ENCODE measurements around the gene A2M. TPM values are rescaled to one million over a fixed set of nuclear protein-coding genes. Genes with fewer than 3 reads are reported as not detected.

Gene A2M
- total RNA-seq, 2 donors from 2014 or later = 105 to 201 TPM

DNA sequence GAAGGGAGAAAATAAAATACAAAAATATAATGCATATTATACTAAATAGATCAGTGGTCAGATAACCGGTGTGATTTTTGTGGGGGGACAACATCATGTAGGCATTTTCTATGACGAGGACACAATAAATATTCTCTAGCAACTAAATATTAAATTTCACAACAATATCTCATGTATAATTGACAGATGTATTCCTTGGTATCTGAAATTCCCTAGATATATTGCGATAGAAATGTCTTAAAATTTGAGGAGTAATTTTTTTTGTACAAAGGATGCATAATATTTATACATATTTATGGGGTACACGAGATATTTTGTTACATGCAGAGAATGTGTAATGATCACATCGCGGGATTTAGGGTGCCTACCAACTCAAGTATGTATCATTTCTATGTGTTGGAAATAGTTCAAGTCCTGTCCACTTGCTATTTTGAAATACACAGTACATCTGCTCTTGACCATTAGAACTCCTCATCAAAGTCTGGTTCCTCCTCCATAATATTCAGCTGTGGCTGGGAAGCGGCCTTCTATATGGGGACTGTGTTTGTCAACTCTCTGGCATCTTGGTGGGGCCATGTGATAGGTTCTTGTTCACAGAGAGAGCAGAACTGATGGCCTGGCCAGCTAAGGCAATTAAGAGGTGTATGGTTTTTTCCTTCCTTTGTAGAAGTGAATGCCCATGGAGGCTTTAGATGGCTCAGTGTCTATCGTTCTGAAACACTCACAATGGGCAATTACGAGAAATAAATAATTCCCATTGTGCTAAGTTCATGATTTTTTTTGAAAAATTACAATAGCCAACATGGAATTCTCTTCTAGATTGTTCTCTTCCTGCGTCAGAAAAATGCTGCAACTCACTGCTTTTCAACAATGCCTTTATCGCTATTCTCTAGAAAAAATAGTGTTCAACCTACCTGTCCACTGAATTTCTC, 8.8 kb downstream of the A2M start:
- intact Hi-C loops (cut with DNase I) = no loop called here
- no peak for DNase-seq
- Histone ChIP-seq H3K27me3 (no peaks in the 10 kb centered on the region), H3K9me3 (no peaks in the 10 kb centered on the region), H3K27ac (no peak overlapping the region), H3K36me3 (no peaks in the 10 kb centered on the region), H3K4me3 (no peak overlapping the region), H3K4me1 (no peaks in the 10 kb centered on the region), H3K9ac (ENCODE audit: low read depth in 2 of 2, low read length in 2 of 2) (no peak overlapping the region)
- TF ChIP-seq, protein P1, sequence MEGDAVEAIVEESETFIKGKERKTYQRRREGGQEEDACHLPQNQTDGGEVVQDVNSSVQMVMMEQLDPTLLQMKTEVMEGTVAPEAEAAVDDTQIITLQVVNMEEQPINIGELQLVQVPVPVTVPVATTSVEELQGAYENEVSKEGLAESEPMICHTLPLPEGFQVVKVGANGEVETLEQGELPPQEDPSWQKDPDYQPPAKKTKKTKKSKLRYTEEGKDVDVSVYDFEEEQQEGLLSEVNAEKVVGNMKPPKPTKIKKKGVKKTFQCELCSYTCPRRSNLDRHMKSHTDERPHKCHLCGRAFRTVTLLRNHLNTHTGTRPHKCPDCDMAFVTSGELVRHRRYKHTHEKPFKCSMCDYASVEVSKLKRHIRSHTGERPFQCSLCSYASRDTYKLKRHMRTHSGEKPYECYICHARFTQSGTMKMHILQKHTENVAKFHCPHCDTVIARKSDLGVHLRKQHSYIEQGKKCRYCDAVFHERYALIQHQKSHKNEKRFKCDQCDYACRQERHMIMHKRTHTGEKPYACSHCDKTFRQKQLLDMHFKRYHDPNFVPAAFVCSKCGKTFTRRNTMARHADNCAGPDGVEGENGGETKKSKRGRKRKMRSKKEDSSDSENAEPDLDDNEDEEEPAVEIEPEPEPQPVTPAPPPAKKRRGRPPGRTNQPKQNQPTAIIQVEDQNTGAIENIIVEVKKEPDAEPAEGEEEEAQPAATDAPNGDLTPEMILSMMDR (IDR thresholded peaks at IDR 0.05) = no peak

DNA sequence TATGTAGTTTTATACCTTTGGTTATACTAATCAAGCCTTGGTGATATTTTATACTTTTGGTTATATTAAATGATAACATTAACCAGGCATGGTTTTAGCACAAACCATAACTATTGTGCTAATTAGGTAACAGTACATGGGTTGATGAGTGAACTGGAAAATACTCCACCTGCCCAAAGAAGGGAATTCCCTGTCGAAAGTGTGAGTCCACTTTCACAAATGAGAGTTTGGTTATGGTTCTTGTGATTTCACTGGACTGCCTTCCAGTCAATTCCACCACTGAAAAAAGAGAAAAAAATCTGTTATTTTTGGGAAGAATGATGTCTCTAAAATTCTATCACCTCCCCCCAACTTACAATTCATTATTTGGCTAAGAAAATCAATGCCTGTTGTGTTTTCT, 9.7 kb downstream of the A2M start:
- Histone ChIP-seq H3K27ac (no peak overlapping the region), H3K4me3 (no peak overlapping the region), H3K4me1 (no peaks in the 10 kb centered on the region), H3K9ac (ENCODE audit: low read depth in 2 of 2, low read length in 2 of 2) (no peak overlapping the region), H3K36me3 (no peaks in the 10 kb centered on the region), H3K9me3 (no peaks in the 10 kb centered on the region), H3K27me3 (no peaks in the 10 kb centered on the region)
- TF ChIP-seq, protein P1 (IDR thresholded peaks at IDR 0.05) = no peak
- intact Hi-C loops (cut with DNase I) = no loop called here
- no peak for DNase-seq

DNA sequence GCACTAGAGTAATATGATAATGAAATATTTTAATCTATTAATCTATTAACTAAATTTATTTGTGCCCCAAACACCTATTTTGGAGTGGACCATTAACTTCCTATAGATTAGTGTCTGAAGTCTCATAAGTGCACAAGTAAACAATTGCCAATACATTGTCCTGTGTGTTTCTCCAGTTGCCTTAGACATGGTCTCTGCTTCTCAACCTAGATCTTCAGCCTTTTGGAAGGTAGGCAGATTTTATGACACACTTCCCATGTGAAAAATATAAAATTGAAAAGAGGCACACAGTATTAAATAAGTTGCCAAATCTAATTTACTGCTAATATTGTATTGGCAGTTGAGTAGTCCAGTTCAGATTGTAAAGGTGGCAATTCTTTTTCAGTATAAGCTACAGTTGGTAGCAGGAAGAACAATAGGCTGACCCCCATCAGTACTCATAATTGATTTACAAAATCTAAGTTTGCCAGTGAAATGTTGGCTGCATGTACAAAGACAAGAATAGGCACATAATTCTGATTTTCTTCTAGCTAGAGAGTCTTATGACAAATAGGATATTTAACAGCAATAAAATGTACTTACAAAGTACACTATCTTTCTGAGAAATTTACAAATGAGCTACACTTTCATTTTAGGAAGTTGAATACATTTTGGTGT, 10.8 kb downstream of the A2M start:
- H3K4me1 ChIP-seq = no peaks in the 10 kb centered on the region
- no peak for DNase-seq
- intact Hi-C loops (cut with DNase I) = no loop called here
- TF ChIP-seq, protein P1 (IDR thresholded peaks at IDR 0.05) = no peak
- H3K27me3 ChIP-seq = no peaks in the 10 kb centered on the region
- no peaks in the 10 kb centered on the region for H3K9me3 ChIP-seq
- no peak overlapping the region for H3K9ac ChIP-seq (ENCODE audit: low read depth in 2 of 2, low read length in 2 of 2)
- H3K27ac ChIP-seq = no peak overlapping the region
- no peaks in the 10 kb centered on the region for H3K36me3 ChIP-seq
- H3K4me3 ChIP-seq = no peak overlapping the region

DNA sequence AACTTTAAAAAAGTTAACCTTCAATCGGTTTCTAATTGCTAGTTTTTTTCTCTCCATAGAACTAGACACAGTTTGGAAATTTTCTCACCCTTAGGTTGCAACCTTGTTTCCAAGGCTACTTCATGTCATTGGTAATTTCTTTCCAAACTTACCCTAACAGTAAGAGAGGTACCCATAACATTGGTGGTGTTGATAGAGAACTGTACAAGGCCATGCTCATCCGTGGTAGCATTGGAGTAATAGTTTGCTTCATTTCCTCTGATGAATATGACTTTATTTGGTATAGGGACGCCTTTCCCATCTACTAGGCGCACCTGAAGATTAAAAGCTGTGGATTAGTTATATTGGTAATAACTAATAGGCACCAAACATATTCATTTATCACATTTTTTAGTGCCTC, 11.6 kb downstream of the A2M start:
- intact Hi-C loops (cut with DNase I) = no loop called here

DNA sequence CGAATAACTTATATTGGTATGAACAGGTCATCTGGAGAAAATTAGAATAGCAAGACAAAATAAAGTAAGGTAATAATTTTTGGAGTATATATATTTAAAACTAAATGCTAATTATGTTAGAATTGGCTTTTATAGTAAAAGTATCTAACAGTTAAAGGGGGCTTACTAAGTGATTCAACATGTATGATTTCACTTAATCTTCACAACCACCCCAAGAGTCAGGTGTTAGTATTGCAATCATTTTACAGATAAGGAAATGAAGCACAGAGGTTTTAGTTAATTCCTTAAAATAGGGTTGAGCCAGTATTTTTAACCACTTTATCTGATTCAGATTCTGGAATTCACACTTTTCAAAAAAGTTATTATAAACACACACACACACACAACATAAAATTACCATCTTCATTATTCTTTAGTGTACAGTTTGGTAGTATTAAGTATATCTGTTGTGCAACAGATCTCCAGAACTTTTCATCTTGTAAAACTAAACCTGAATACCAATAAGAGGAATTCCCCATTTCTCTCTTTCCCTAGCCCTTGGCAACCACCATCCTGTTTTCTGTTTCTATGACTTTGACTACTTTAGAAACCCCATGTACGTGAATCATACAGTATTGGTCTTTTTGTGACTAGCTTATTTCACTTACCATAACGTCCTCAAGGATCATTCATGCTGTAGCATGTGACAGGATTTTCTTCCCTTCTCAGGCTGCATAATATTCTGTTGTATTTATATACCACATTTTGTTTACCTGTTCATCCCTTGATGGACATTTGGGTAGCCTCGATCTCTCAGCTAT, 12.5 kb downstream of the A2M start:
- intact Hi-C loops (cut with DNase I) = no loop called here
- no peak overlapping the region for H3K9ac ChIP-seq (ENCODE audit: low read depth in 2 of 2, low read length in 2 of 2)

More for the DNA sequence above, 11.6 kb downstream of the A2M start:
- no peaks in the 10 kb centered on the region for H3K9me3 ChIP-seq
- H3K9ac ChIP-seq (ENCODE audit: low read depth in 2 of 2, low read length in 2 of 2) = no peak overlapping the region
- no peaks in the 10 kb centered on the region for H3K27me3 ChIP-seq
- TF ChIP-seq, protein P1 (IDR thresholded peaks at IDR 0.05) = no peak
- no peak overlapping the region for H3K4me3 ChIP-seq
- H3K36me3 ChIP-seq = no peaks in the 10 kb centered on the region
- H3K27ac ChIP-seq = no peak overlapping the region
- no peak for DNase-seq
- H3K4me1 ChIP-seq = no peaks in the 10 kb centered on the region

More for the DNA sequence above, 12.5 kb downstream of the A2M start:
- H3K4me1 ChIP-seq = no peaks in the 10 kb centered on the region
- H3K4me3 ChIP-seq = no peak overlapping the region
- no peak for DNase-seq
- H3K9me3 ChIP-seq = no peaks in the 10 kb centered on the region
- H3K27me3 ChIP-seq = no peaks in the 10 kb centered on the region
- no peak overlapping the region for H3K27ac ChIP-seq
- TF ChIP-seq, protein P1 (IDR thresholded peaks at IDR 0.05) = no peak
- H3K36me3 ChIP-seq = no peaks in the 10 kb centered on the region

Data from colonic mucosa (tissue), 4 donors.